Ammon's horn (tissue), 1 donor: ENCODE data around the gene CDH6.
"Not testable (repeated sequence)": the region's sequence is repeated elsewhere in the genome, so short reads cannot be mapped to it uniquely, and the experiment has no call there.

ENCODE experiments used
- DNase-seq: peaks from one replicate; pipeline ENCODE4 v3.0.0-alpha.2; 2016; ENCODE audit warnings: low spot score

The CDH6 gene

DNA sequence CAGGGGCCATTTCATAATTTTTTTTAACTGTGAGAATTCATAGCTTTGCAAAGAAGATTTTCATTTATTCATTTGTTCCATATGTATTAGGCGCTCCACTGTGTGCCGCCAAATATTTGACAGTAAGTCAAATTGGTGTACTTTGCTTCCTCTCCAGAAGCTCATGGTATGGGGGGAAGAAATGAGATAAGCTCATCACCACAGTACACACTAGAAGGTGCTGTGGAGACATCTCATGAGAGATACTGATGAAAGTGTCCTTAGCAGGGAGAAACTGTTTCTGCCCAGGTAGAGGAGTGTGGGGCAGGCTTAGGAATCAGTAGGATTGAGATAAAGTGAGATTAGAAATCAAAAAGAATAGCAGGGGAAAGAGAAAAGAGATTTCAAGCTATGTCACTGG, 136.2 kb downstream of the CDH6 start:
- no peak for DNase-seq

DNA sequence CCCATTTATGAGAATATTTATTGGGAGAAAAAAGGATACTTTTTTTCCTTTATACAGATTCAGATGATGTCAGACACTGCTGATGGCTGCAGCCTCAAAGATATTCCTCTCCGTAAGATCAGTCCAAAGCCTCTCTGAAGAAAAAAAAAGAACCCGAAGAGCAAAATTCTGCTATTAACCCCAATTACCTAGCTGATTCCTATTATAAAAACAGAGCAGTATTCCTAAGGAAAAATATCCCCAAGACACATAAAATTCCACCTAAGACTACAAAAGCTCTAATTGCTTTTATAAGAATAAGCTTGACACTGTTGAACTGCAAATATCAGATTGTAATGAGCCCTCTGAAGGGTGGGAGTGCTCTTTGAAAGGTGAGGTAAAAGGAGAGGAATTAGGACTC, 138.7 kb downstream of the CDH6 start:
- no peak for DNase-seq

DNA sequence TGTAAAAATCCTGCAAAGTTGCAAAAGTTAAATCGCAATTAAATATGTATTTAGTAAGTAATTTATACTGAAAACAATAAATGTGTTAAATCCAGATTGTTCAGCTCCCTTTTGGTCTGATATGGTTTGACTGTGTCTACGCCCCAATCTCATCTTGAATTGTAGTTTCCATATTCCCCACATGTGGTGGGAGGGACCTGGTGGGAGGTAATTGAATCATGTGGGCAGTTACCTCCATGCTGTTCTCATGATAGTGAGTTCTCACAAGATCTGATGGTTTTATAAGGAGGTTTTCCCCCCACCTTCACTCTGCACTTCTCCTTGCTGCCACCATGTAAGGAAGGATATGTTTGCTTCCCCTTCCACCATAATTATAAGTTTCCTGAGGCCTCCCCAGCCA, 140.0 kb downstream of the CDH6 start:
- no peak for DNase-seq

DNA sequence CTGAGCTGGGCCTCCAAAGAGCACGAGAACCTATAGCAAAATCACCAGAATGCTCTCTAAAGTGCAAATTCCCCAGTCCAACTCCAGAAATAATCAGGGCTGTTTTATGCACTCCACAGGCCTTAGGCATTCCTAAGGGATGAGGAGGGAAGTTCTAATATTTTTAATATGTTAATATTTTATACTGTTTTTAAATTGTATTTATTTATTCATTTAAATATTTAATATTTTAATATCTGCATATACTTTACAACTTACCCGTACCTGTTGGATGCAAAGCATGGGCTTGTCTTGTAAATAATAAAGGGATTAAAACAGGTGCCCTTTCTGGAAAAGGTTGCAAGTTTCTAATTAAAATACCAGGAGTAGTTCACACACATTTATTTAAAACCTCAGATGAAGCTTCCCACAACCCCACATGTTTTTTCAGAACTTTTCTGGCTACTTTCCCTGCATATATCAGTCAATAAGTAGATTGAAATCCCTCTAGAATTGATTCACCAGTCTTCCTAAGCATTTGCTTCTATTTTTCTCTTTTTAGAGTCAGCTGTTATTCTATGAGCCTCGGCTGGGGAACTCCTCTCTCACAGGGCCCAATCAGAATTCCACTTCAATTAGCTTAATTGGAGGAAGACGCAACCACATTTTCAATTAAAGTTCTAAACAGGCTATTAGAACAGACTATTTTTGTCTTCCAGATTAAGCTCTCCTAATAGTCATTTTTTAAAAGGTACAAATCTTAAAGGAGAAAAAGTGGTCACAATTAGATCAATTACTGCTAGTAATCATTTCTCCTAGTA, 140.8 kb downstream of the CDH6 start:
- no peak for DNase-seq

DNA sequence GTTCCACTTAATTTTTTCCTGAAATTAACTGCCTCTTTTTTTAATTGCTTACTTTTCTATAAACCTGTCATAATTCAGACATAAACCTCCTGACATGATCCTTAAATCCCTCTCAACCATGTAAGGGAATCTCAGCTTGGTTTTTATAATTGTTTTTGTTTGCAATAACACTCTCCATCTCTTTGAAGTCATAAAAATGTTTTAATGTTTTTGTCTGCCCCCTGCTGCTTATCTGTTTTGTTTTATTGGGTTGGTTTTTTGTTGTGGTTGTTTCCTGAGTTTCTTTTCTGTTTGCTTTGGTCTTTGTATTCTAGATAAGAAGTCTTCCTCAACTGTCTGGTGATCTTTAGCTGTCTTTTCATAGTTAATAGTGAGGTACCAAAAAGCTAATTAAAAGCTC, 142.0 kb downstream of the CDH6 start:
- DNase-seq: no peak

DNA sequence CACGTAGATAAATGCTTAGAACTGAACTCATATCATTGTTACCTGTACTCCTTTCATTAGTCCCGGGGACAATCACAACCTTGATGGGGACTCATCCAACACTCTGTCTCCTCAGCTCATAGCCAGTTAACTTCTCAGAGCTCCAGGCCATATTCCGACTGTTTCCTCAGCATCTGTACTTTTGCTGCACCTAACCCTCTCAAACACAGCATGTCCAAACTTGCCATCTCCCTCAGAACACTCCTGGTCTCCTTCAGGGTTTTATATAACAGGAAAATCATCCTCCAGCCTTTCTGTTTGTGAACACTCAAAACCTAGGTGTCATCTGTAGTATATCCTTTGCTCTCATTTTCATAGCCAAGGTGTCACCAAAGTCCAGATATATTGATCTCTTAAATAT, 150.5 kb downstream of the CDH6 start:
- DNase-seq: no peak

DNA sequence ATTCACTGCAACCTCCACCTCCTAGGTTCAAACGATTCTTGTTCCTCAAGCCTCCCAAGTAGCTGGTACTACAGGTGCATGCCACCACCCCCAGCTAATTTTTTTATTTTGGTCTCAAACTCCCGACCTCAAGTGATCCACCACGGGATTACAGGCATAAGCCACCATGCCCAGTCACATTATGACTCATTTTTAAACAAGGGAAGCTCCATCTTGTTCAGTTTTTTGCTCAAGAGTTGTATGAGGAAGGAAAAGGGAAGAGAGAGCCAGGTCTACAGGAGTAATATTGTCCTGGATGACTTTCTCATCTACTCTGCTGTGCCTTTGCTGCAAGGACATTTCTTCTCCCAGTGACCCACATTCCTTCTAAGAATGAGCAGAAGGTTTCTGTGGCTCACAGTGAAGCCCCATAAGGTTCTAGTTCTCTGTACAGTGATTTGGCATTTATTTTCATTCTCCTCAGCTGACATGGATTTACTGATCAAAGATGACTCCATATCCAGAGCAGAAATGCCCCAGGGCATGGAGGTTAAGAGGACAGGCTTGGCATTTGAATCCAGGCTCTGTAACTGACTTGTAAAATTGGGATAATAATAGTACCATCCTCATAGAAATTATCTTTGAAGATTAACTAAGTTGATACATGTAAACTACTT, 153.5 kb downstream of the CDH6 start:
- no peak for DNase-seq

DNA sequence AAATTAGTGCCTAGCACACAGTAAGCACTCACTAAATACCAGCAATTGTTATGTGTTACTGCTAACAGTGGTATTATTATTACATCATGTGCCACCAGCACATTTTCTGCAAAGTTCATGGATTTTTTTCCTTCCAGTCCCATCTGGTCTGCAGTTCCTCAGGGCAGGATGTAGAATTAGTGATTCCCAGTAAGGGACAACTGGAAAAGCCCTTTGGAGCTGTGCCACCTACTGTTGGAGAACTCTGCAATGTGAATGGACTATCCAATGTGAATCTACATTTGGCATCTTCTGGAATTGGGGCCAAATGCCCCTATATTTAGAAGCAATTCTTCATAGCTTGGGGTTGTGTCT, 154.0 kb downstream of the CDH6 start:
- no peak for DNase-seq

DNA sequence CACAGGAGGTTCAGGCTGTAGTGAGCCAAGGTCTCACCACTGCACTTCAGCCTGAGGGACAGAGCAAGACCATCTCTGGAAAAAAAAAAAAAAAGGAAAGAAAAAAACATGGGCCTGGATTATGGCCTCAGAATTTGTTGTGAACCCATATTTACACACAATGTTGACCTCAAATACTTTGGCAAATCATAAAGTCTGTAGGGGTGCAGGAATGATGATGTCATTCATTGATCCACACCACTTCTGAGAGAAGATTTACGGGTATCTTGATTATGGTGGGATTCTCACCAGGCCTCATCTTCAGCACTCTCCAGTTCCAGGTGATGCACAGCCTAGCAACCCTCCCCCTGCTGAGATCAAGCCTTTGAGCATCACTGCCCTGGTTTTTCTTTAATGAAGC, 156.9 kb downstream of the CDH6 start:
- DNase-seq: no peak

DNA sequence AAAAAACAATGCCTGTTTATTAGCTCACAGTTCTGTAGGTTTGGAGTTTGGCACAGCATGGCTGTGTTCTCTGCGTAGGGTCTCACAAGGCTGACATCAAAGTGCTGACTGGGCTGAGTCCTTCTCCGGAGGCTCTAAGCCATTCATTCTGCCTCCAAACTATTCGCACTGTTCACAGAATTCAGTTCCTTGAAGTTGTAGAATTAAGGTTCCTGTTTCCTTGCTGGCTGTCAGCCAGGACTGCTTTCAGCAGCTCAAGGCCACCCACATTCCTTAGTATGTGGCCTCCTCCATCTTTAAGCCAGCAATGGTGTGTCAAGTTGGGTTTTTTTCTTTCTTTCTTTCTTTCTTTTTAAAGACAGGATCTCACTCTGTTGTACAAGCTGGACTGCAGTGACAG, 161.9 kb downstream of the CDH6 start:
- DNase-seq: no peak

DNA sequence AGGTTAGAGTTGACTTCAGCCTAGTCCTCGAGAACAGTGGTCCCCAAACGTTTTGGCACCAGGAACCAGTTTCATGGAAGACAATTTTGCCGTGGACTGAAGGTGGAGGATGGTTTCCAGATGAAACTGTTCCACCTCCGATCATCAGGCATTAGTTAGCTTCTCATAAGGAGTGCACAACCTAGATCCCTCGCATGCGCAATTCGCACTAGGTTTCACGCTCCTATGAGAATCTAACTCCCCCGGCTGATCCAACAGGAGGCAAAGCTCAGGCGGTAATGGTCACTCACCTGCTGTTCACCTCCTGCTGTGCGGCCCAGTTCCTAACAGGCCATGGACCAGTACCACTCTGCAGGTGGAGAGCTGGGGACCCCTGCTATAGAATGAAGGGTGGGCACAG, 163.6 kb downstream of the CDH6 start:
- DNase-seq: no peak

DNA sequence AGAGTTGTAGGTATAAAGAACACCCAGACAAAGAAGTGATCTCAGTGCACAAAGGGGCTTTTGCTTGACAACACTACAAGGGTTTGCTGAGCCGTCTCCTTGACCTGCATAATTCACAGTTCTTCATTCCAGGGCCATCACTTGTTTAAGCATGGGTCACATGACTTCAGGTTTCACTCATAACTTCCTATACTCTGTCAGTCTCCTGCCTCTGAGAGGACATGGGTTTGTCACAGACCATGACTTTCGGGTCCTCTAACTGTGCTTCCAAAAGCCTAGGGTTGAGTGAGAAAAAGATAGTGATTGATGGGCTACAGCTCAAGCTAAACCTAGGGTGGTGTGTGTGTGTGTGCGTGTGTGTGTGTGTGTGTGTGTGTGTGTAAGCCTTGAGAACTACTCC, 166.4 kb downstream of the CDH6 start:
- no peak for DNase-seq

DNA sequence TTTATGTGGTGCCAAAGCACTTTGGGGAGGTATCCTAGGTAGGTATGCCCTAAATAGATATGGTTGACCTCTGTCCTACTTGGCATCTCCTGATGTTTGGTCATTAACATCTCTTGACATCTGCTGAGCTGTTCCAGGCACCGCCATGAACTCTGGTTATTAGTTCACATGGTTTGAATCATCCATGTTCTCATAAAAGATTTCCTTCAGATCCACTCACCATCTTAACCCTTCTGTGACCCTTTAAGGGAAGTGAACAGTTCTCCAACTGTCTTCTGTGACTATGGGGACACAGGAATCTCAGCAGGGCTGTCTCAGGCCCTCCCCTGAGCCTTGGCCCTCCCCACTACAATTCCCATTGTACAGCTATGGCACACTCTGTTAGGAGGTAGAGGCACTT, 167.7 kb downstream of the CDH6 start:
- DNase-seq: no peak

DNA sequence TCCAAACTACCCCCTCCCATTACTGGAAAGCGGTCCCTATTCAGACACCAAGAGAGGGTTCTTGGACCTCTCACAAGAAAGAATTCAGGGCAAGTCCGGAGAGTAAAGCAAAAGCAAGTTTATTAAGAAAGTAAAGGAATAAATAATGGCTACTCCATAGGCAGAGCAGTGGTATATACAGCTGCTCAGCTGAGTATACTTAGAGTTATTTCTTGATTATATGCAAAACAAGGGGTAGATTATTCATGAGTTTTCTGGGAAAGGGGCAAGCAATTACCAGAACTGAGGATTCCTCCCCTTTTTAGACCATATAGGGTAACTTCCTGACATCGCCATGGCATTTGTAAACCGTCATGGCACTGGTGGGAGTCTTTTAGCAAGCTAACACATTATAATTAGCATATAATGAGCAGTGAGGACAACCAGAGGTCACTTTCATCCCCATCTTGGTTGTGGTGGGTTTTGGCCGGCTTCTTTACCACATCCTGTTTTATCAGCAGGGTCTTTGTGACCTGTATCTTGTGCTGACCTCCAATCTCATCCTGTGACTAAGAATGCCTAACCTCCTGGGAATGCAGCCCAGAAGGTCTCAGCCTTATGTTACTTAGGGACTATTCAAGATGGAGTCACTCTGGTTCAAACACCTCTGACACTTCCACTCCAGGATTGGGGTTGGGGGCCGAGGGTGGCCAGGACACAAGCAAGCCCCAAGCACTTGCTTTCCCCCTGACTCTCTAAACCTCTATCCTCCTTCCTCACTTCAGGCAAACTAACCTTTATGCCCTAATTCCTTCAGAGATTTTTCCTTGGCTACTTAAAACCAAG, 168.4 kb downstream of the CDH6 start:
- DNase-seq: not testable (repeated sequence)

DNA sequence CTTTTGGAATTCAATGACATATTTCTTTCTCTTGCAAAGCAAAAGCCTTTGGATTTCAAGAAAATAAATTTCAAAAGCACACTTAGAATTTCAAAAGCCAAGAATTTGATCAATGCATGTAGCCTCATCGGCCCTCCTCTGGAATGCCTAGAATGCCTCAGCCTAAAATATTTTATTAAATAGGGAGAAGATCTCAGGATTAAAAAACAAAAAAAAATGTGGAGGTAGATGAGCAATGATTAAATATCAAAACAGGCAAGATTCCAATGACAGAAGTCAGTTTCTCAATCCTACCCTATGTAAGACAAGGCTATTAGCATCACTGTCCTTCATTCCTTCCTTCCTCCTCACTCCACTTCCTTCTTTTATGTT, 169.0 kb downstream of the CDH6 start:
- no peak for DNase-seq

DNA sequence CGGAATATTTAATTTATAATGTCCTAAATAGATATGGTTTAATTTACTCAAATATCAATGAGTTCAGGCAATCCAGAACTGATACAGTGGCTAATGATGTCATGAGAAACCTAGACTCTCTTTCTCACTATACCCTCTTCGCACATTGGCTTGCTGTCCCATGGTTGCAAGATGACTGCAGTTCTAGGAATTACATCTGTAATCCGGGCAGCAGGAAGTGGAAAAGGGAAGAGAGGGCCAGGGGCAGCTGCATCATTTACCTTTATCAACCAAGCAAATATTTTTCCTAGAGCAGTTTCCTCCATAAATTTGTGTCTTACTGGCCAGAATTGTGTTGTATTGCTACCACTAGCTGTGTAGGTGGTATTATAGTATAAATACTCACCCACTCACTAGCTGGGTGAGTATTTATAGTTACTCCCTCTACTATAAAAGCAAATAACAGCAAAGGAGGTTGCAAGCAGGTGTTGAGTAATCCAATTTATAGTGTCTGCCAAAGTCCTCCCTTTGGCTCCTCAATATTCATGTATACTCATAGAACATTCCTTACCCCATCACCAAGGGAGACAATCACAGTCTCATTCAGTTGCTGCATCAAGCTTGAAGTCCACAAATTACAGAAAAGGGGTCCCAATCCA, 169.6 kb downstream of the CDH6 start:
- no peak for DNase-seq

DNA sequence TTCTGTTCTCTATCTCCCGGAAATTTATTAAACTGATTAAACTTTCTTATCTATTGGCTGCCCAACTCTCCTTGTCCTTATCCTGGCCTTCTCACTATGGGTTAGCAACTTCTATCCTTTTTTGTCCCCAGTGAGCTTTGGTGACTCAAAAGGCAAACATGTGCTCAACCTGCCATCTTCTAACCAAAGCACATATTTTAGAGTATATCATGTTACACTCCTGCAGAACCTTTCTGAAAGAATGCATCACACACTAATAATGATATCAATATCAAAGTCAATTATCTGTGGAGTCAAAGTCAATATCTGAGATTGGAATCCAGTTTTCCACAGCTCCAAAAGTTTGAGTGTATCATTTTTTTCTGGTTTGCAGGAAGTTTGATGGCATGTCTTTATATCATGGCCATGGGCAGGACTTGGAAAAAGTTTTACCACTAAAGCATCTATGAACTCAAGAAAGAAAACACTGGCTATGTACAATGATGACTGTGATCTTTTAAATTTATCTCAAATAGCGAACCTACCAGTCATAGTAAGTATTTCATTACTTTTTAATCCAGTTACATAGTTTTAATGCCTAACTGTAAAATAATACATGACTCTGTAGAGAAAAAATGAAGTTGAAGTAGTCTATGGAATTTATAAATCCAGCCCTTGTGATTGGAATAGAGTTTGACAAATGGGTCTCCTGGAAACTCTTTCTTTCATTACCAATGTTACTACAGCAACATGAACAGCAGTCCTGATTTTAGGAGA, 171.6 kb downstream of the CDH6 start:
- DNase-seq: no peak

DNA sequence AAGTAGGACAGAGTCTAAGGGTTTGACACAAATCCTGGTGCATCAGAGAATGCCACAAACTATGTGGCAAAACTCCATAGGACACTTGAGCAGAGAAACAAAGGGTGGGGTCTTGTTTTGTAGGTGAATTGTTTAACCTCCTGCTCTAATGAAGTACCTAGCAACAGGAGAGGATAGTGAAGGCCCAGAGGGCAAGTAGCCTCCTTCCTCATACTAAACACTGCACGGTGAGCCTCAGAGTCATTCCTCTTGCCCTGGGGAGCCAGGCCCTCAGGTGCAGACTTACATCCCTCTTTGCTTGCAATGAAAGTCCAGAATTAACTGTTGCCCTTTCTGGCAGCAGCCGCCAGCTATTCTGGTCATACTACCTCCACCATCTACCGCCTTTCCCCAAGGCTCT, 172.3 kb downstream of the CDH6 start:
- no peak for DNase-seq

DNA sequence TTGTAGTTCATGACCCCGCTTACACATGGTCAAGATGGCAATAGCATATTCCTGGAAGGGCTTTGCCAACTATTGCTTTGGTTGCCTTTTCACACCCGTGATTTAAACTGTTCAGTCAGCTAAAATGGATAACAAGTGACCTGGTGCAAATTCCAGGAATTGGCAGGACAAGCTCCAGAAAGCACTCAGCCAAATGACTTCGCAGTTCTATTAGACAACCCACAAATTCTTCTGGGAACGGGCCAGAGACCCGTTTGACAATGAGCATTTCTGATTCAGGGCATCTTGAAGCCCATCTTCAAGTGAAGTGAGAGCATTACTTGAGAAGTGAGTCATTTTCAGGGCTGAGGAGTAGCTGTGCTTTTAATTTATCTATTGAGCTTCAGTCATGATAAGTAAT, 173.5 kb downstream of the CDH6 start:
- DNase-seq: no peak

DNA sequence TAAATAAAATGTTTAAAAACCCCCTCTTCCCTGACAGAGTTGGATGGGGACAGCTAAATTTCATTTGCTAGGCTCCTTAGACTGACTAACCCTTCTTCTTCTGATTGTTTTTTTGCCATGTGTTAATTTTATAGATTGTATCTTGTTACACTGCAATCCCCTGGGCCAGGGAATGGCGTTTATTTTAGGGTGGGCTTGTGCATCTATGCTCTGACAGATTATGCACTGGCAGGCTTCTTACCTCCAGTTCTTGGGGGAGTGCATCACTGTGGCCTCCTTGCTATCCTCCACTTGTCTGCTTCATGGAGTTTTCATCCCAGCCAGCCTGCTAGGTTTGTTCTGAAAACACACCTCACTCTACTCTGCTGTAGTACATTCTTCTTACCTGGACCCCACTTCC, 178.6 kb downstream of the CDH6 start:
- no peak for DNase-seq

DNA sequence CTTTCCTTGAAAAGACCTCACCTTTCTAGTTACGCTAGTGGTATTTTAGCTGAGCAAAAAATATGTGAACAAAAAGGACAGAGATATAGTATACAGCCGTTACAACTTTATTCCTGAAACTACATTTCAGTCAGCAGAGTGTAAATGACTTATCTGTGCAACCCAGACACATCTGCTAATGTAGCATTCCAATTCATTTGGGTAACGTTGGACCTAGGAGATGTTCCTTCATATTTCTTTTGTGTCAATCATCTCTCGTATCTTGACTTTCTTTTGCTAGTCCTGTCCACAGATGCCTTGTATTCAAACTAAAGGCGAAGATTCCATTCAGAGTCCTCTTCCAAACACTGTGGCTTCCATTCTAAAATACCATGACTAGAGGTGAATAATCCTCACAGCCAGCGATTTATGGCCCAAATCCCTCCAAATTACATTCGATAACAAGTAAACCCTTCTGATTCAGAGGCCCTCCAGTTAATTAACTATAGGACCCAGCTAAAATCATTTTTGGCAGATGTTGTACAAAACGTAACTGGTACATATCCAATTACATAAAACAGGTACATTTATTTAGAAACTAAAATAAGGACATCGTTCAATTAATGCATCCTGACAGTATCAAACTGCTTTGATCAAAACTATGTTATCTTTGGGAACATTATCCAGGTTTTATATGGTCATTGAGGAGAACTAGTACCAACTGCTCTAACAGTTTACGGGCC, 182.7 kb downstream of the CDH6 start:
- no peak for DNase-seq
